Ascending aorta (tissue), 2 donors: Measurements from ENCODE around the gene CYP24A1. TPM values are rescaled to one million over a fixed set of nuclear protein-coding genes. Genes with fewer than 3 reads are reported as not detected.

Experiments used
- DNase-seq, 2 donors: peaks; one replicate each; pipeline ENCODE4 v3.0.0-alpha.2; 2019; ENCODE audit warnings: low spot score in 2 of 2
- H3K27ac ChIP-seq, 2 donors: fragments of 200-600 bp; sonication (generic); one replicate each; pipeline ENCODE4 v1.5.1; 2016 to 2017; ENCODE audit warnings: mild to moderate bottlenecking in 1 of 2
- H3K27me3 ChIP-seq: fragments of 200-600 bp; sonication (generic); one replicate; pipeline ENCODE4 v1.5.1; 2017
- H3K36me3 ChIP-seq, 2 donors: fragments of 200-600 bp; sonication (generic); one replicate each; pipeline ENCODE4 v1.5.1; 2016
- H3K4me1 ChIP-seq, 2 donors: fragments of 200-600 bp; sonication (generic); one replicate each; pipeline ENCODE4 v1.5.1; 2016 to 2017; ENCODE audit warnings: mild to moderate bottlenecking in 1 of 2
- H3K4me3 ChIP-seq, 2 donors: fragments of 200-600 bp; sonication (generic); one replicate each; pipeline ENCODE4 v1.5.1; 2016 to 2017; ENCODE audit warnings: mild to moderate bottlenecking in 1 of 2
- H3K9me3 ChIP-seq, 2 donors: fragments of 200-600 bp; sonication (generic); one replicate each; pipeline ENCODE4 v1.5.1; 2016
- CTCF ChIP-seq, 3 experiments: fragments of 200-600 bp in 2 of 3; fragments of 450-650 bp in 1 of 3; sonication (generic) in 2 of 3; IDR thresholded peaks; one replicate each; pipeline ENCODE4 v1.5.1; 2016 to 2019; ENCODE audit warnings: antibody characterized with exemption in 3 of 3, mild to moderate bottlenecking in 1 of 3, moderate library complexity in 1 of 3
- intact Hi-C: fragments of 100-400 bp; cut with DNase I; formaldehyde crosslinking; loops from one replicate; pipeline ENCODE4 v1.15.1; 2023
- total RNA-seq: library from RNA; depleted of rRNA; stranded (reverse); fragments of >200 nt; gene quantifications from one replicate; pipeline ENCODE4 v1.1.0, GENCODE V29; 2016

The CYP24A1 gene
- total RNA-seq, 1 donor from 2014 or later, result not detected

- DNase-seq, result no peak
- Histone ChIP-seq H3K27ac (no peak overlapping the region), H3K27me3 (no peaks in the 10 kb centered on the region), H3K4me1 (peaks cover 0 to 3% of the 10 kb centered on the region in 2 donors), H3K4me3 (no peak overlapping the region), H3K9me3 (no peaks in the 10 kb centered on the region), H3K36me3 (no peaks in the 10 kb centered on the region)
- no peak for TF ChIP-seq CTCF (IDR thresholded peaks at IDR 0.05)
- intact Hi-C loops, result no loop called here
These were observed 1.3 kb downstream of the CYP24A1 start for GRCh38 chr20:54172532-54172855.

- no peaks in the 10 kb centered on the region for H3K27me3 ChIP-seq
- intact Hi-C loops, result no loop called here
These were observed 2.8 kb downstream of the CYP24A1 start for GRCh38 chr20:54170963-54171362.

GRCh38 chr20:54170026-54170471 is 3.7 kb downstream of the CYP24A1 start:
- TF ChIP-seq CTCF (IDR thresholded peaks at IDR 0.05), result no peak
- Histone ChIP-seq H3K9me3 (no peaks in the 10 kb centered on the region), H3K4me1 (peaks cover 0 to 3% of the 10 kb centered on the region in 2 donors), H3K27ac (no peak overlapping the region), H3K27me3 (no peaks in the 10 kb centered on the region), H3K36me3 (no peaks in the 10 kb centered on the region), H3K4me3 (no peak overlapping the region)
- intact Hi-C loops, result no loop called here
- DNase-seq, result no peak

More at GRCh38 chr20:54170963-54171362, 2.8 kb downstream of the CYP24A1 start:
- H3K4me1 ChIP-seq, result peaks cover 0 to 3% of the 10 kb centered on the region in 2 donors
- no peaks in the 10 kb centered on the region for H3K9me3 ChIP-seq
- no peak for TF ChIP-seq CTCF (IDR thresholded peaks at IDR 0.05)
- H3K4me3 ChIP-seq, result no peak overlapping the region
- no peak overlapping the region for H3K27ac ChIP-seq
- DNase-seq, result no peak
- no peaks in the 10 kb centered on the region for H3K36me3 ChIP-seq

- H3K27me3 ChIP-seq, result no peaks in the 10 kb centered on the region
These were observed 4.6 kb downstream of the CYP24A1 start for GRCh38 chr20:54168961-54169862.

More at GRCh38 chr20:54168961-54169862, 4.6 kb downstream of the CYP24A1 start:
- Histone ChIP-seq H3K4me1 (peaks cover 0 to 1% of the 10 kb centered on the region in 2 donors), H3K27ac (no peak overlapping the region), H3K9me3 (no peaks in the 10 kb centered on the region), H3K4me3 (no peak overlapping the region), H3K36me3 (no peaks in the 10 kb centered on the region)
- no peak for DNase-seq
- TF ChIP-seq CTCF (IDR thresholded peaks at IDR 0.05), result no peak
- intact Hi-C loops, result no loop called here
